ENCODE measurements around the gene KIF6.

GRCh38 chr6:39666706-39667489 is 58.3 kb downstream of the KIF6 start:
- TF ChIP-seq CTCF (conservative IDR thresholded peaks at IDR 0.05; ENCODE audit: low read length) (no peak), EZH2phosphoT487 (IDR thresholded peaks at IDR 0.05; ENCODE audit: borderline replicate concordance) (no peak)

All from Loucy (cell line).